ENCODE measurements around the gene TSPYL2.

The TSPYL2 gene

DNA sequence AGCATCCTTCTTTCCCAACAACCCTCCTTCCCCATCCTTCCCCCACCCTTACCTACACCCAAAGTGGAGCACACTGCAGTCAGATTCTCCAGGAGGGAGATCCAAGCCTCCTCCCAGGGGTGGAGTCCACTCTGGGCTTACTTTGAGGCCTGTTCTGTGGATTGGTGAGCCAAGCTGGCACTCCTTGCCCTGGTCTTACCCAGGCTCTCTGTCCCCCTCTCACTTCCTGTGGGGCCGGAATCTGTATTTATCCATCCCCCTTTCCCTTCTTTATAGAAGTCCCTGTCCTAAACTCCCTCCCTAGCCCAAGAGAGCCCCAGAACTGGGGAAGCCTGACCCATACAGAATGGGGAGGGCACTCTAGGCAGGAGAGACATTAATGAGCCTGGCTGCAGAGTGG is 3.2 kb upstream of the TSPYL2 start:
- DNase-seq (ENCODE audit: low spot score), result no peak
- TF ChIP-seq, protein P1, sequence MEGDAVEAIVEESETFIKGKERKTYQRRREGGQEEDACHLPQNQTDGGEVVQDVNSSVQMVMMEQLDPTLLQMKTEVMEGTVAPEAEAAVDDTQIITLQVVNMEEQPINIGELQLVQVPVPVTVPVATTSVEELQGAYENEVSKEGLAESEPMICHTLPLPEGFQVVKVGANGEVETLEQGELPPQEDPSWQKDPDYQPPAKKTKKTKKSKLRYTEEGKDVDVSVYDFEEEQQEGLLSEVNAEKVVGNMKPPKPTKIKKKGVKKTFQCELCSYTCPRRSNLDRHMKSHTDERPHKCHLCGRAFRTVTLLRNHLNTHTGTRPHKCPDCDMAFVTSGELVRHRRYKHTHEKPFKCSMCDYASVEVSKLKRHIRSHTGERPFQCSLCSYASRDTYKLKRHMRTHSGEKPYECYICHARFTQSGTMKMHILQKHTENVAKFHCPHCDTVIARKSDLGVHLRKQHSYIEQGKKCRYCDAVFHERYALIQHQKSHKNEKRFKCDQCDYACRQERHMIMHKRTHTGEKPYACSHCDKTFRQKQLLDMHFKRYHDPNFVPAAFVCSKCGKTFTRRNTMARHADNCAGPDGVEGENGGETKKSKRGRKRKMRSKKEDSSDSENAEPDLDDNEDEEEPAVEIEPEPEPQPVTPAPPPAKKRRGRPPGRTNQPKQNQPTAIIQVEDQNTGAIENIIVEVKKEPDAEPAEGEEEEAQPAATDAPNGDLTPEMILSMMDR (IDR thresholded peaks at IDR 0.05; ENCODE audit: extremely low read depth, insufficient read depth, missing control alignments), result no peak
- in situ Hi-C loops (cut with MboI; ENCODE audit: low pct_unique_long_range_greater_than_20kb, low sequenced_read_pairs, unreplicated experiment), result no loop called here

DNA sequence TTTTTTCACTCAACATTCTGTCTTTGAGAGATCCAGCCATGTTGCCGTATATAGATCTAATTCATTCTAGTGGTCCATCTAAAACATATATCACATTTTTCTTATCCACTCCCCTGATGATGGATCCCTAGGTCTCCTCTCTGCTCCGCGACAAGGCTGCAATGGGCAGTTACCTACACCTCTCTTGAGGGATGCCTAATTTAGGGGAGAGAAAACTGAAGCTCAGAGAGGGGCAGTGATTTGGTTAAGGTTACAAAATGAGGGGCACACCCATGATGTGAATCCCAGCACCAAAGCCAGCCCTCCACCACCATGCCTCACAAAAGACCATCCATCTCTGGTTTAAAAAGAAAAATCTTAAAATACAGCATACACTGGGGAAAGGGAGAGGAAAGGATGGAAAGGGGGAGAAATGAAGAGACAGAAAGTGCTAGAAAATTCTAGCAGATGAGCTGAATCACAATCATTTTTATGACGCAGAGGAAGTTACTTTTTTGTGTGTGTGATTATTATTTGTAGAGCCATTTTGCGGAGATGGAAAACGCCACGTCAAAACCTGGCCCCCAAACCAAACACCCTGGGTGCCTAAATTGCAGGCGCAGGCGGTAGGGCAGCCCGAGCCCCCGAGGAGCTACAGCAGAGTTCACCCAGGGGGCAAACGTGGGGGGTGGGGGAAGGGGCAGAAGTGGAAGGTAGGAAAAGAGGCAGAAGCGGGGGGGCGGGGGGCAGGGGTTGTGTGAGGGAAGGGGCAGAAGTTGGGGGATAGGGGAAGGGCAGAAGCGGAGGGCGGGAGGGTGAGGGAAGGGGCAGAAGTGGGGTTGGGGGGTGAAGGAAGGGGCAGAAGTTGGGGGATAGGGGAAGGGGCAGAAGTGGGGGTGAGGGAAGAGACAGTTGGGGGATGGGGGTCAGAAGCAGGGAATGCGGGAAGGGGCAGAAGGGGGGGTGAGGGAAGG is 1.3 kb upstream of the TSPYL2 start:
- TF ChIP-seq, protein P1 (IDR thresholded peaks at IDR 0.05; ENCODE audit: extremely low read depth, insufficient read depth, missing control alignments), result no peak
- DNase-seq (ENCODE audit: low spot score), result no peak
- in situ Hi-C loops (cut with MboI; ENCODE audit: low pct_unique_long_range_greater_than_20kb, low sequenced_read_pairs, unreplicated experiment), result no loop called here

DNA sequence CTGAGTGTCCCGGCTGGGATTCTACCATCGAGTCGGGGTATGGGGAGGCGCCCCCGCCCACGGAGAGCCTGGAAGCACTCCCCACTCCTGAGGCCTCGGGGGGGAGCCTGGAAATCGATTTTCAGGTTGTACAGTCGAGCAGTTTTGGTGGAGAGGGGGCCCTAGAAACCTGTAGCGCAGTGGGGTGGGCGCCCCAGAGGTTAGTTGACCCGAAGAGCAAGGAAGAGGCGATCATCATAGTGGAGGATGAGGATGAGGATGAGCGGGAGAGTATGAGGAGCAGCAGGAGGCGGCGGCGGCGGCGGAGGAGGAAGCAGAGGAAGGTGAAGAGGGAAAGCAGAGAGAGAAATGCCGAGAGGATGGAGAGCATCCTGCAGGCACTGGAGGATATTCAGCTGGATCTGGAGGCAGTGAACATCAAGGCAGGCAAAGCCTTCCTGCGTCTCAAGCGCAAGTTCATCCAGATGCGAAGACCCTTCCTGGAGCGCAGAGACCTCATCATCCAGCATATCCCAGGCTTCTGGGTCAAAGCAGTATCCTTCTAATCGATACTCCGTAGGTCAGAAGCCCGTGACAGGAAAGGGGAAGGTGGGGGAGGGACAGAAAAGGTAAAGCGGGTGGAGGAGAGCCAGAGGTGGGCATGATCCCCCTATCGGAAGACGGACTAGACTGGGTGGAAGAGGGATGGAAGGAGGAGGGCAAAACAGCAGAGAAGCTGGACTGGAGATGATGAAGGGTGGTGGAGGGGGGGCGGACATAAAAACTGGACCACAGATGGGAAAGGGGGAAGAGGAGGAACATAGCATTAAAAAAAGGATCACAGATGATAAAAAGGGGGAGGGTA is 828 bp downstream of the TSPYL2 start:
- no peak for DNase-seq (ENCODE audit: low spot score)

DNA sequence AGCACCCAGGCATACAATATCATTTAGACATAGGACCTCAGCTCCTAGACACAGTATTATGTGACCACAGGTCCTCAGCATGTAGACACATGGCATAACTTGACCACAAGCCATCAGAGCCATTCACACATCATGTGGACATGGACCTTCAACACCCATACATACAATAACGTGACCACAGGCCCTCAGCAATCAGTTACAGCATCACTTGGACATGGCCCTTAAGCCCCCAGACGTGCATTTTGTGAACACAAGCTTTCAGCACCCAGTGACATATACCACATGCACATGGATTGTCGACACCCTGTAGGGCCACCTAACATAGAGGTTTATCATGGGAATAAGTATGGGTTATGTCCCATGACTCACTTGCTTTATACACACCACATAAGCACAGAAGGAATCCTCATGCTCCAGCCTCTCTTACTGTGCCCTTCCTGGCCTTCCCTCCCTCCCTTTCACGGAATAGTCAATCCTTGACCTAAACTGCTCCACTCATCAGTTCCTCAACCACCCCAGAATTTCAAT is 1.9 kb downstream of the TSPYL2 start:
- TF ChIP-seq, protein P1 (IDR thresholded peaks at IDR 0.05; ENCODE audit: extremely low read depth, insufficient read depth, missing control alignments), result no peak
- in situ Hi-C loops (cut with MboI; ENCODE audit: low pct_unique_long_range_greater_than_20kb, low sequenced_read_pairs, unreplicated experiment), result no loop called here
- no peak for DNase-seq (ENCODE audit: low spot score)

More for the DNA sequence above, 828 bp downstream of the TSPYL2 start:
- in situ Hi-C loops (cut with MboI; ENCODE audit: low pct_unique_long_range_greater_than_20kb, low sequenced_read_pairs, unreplicated experiment), result no loop called here
- TF ChIP-seq, protein P1 (IDR thresholded peaks at IDR 0.05; ENCODE audit: extremely low read depth, insufficient read depth, missing control alignments), result no peak

DNA sequence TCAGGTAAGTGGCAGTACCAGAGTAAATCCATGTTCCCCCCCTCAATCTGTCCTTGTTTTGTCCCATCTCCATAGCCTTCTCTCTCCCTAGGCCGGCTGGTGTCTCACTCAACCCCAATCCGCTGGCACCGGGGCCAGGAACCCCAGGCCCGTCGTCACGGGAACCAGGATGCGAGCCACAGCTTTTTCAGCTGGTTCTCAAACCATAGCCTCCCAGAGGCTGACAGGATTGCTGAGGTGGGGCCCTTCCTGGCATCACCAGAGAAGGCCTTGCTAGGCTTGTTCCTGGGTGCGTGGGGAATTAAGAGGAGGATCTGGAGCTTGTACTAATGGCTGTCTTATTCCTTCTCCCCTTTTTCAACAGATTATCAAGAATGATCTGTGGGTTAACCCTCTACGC is 2.7 kb downstream of the TSPYL2 start:
- in situ Hi-C loops (cut with MboI; ENCODE audit: low pct_unique_long_range_greater_than_20kb, low sequenced_read_pairs, unreplicated experiment), result no loop called here
- TF ChIP-seq, protein P1 (IDR thresholded peaks at IDR 0.05; ENCODE audit: extremely low read depth, insufficient read depth, missing control alignments), result no peak
- no peak for DNase-seq (ENCODE audit: low spot score)

DNA sequence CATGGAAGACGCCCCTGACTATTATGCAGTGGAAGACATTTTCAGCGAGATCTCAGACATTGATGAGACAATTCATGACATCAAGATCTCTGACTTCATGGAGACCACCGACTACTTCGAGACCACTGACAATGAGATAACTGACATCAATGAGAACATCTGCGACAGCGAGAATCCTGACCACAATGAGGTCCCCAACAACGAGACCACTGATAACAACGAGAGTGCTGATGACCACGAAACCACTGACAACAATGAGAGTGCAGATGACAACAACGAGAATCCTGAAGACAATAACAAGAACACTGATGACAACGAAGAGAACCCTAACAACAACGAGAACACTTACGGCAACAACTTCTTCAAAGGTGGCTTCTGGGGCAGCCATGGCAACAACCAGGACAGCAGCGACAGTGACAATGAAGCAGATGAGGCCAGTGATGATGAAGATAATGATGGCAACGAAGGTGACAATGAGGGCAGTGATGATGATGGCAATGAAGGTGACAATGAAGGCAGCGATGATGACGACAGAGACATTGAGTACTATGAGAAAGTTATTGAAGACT is 3.6 kb downstream of the TSPYL2 start:
- TF ChIP-seq, protein P1 (IDR thresholded peaks at IDR 0.05; ENCODE audit: extremely low read depth, insufficient read depth, missing control alignments), result no peak
- in situ Hi-C loops (cut with MboI; ENCODE audit: low pct_unique_long_range_greater_than_20kb, low sequenced_read_pairs, unreplicated experiment), result no loop called here
- no peak for DNase-seq (ENCODE audit: low spot score)

Data from GM13977 (cell line).